Cardiac muscle cell (in vitro differentiated cells and primary cell): ENCODE data around the gene PRRT4. TPM values are rescaled to one million over a fixed set of nuclear protein-coding genes. Genes with fewer than 3 reads are reported as not detected.

Experiments
- DNase-seq, 2 donors: peaks; one replicate each; pipeline versions ENCODE4 v3.0.0 to v3.0.0-alpha.2; 2010 to 2017; ENCODE audit warnings: low read depth in 1 of 2, low spot score in 1 of 2
- H3K27ac ChIP-seq: fragments of 200-600 bp; sonication (generic); 2 replicates; pipeline ENCODE4 v1.5.1; 2016
- H3K27me3 ChIP-seq: fragments of 200-600 bp; sonication (generic); 2 replicates; pipeline ENCODE4 v1.6.0; 2016; ENCODE audit warnings: control low read depth
- H3K36me3 ChIP-seq: fragments of 200-600 bp; sonication (generic); 2 replicates; pipeline ENCODE4 v1.5.1; 2016; ENCODE audit warnings: control low read depth
- H3K4me1 ChIP-seq: fragments of 200-600 bp; sonication (generic); 2 replicates; pipeline ENCODE4 v1.8.1; 2017; ENCODE audit warnings: low read depth, mild to moderate bottlenecking, mixed run types
- H3K4me3 ChIP-seq: fragments of 200-600 bp; sonication (generic); 2 replicates; pipeline ENCODE4 v1.5.1; 2016; ENCODE audit warnings: mild to moderate bottlenecking
- H3K9me3 ChIP-seq: fragments of 200-600 bp; sonication (generic); 2 replicates; pipeline ENCODE4 v1.5.1; 2017; ENCODE audit warnings: low read depth, mild to moderate bottlenecking, control low read depth
- polyA plus RNA-seq: library from polyadenylated mRNA; unstranded; fragments of >200 nt; fragmentation: Nextera tagmentation; extraction: Ambion mirVana; gene quantifications from 2 replicates; pipeline ENCODE4 v1.2.1, GENCODE V29; 2016
- total RNA-seq: library from RNA; depleted of rRNA; stranded (reverse); fragments of >200 nt; gene quantifications from 2 replicates; pipeline ENCODE4 v1.2.3, GENCODE V29; 2016
- TF ChIP-seq, protein P1 (sequence below): IDR thresholded peaks from 2 replicates; pipeline ENCODE4 v1.5.1; 2012; ENCODE audit warnings: low read depth, mild to moderate bottlenecking, low read length

Gene PRRT4
- total and polyA plus RNA-seq, 2 experiments from 2014 or later, result 13.2 to 26.6 TPM

DNA sequence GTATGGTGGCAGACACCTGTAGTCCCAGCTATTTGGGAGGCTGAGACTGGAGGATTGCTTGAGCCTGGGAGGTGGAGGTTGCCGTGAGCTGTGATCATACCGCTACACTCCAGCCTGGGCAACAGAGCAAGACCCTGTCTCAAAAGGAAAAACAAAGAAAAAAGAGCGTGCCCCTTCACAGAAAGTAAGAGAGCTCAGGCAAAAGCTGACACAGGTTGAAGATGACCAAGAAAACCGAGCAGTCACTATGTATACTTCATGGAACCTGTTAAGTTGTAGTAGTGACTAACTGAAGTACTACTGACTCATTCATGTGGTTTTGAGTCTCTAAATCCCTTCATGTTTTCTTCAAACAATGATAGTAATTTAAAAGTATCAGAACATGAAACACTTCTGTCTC, 1.2 kb upstream of the PRRT4 start:
- Histone ChIP-seq H3K36me3 (no peaks in the 10 kb centered on the region), H3K27me3 (peaks cover 66% of the 10 kb centered on the region)
- DNase-seq, result no peak

DNA sequence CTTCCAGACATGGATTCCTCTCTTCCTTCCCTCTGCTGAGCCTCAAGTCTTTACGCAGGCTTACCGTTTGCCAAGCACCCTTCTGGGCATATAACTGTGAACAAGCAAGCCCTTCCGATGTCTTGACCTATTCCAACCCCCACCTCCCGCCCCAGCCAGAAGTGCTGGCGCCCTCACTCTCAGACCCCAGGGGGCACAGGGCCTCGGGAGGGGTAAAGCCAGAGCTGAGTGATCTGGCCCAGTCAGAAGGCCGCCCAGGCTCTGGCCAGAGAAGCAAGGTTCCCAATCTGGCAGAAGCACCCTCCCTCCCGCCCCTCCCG, 1.2 kb downstream of the PRRT4 start:
- DNase-seq, result no peak

More for the DNA sequence above, 1.2 kb upstream of the PRRT4 start:
- TF ChIP-seq, protein P1, sequence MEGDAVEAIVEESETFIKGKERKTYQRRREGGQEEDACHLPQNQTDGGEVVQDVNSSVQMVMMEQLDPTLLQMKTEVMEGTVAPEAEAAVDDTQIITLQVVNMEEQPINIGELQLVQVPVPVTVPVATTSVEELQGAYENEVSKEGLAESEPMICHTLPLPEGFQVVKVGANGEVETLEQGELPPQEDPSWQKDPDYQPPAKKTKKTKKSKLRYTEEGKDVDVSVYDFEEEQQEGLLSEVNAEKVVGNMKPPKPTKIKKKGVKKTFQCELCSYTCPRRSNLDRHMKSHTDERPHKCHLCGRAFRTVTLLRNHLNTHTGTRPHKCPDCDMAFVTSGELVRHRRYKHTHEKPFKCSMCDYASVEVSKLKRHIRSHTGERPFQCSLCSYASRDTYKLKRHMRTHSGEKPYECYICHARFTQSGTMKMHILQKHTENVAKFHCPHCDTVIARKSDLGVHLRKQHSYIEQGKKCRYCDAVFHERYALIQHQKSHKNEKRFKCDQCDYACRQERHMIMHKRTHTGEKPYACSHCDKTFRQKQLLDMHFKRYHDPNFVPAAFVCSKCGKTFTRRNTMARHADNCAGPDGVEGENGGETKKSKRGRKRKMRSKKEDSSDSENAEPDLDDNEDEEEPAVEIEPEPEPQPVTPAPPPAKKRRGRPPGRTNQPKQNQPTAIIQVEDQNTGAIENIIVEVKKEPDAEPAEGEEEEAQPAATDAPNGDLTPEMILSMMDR, result no peak
- no peak overlapping the region for H3K4me3 ChIP-seq
- H3K4me1 ChIP-seq, result peaks cover 8% of the 10 kb centered on the region
- H3K27ac ChIP-seq, result no peak overlapping the region
- no peaks in the 10 kb centered on the region for H3K9me3 ChIP-seq

DNA sequence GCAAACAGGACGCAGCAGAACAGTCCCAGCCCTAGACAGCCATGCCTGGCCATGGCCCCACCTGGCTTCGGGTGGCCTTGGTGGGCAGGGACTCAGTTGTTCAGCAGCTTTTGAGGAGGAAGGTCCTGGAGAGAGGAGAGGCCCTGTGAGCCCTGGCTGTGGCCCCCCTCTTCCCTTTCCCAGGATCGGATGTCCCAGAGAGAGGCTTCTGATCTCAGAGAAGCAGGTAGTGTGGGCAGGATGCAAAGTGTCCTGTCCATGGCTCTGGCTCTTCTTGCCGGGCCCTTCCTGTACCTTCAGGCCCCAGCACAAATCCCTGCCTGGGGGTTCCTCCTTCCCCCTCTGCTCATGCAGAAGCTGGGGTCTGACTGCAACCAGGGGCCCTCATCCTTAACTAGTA, 1.6 kb downstream of the PRRT4 start:
- no peak overlapping the region for H3K27ac ChIP-seq
- no peaks in the 10 kb centered on the region for H3K9me3 ChIP-seq
- H3K4me3 ChIP-seq, result no peak overlapping the region
- H3K4me1 ChIP-seq, result peaks cover 18% of the 10 kb centered on the region
- TF ChIP-seq, protein P1, result no peak
- H3K27me3 ChIP-seq, result peaks cover 40% of the 10 kb centered on the region
- no peaks in the 10 kb centered on the region for H3K36me3 ChIP-seq
- DNase-seq, result no peak

More for the DNA sequence above, 1.2 kb downstream of the PRRT4 start:
- H3K27ac ChIP-seq, result no peak overlapping the region
- peak overlapping the region; percentile 47 for H3K4me3 ChIP-seq
- no peaks in the 10 kb centered on the region for H3K36me3 ChIP-seq
- H3K4me1 ChIP-seq, result peaks cover 18% of the 10 kb centered on the region
- TF ChIP-seq, protein P1, result no peak
- peaks cover 42% of the 10 kb centered on the region for H3K27me3 ChIP-seq
- H3K9me3 ChIP-seq, result no peaks in the 10 kb centered on the region

DNA sequence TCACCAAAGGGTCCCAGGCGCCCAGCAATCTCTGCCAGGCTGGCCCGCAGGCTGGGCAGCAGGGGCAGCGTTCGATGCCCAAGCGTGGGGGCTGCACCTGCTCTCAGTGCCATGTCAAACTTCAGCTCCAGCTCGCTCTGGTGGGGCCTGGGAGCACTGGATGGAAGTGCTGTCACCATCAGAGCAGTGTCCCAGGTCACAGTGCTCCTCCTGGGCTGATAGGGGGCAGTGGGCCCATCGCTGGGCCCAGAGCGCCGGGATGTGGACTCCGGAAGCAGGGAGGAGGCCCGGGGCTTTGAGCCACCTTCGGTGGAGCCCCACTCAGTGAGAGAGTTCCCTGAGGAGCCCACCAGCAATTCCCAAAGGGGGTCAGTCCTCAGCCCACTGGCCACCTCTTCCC, 2.2 kb downstream of the PRRT4 start:
- Histone ChIP-seq H3K4me3 (no peak overlapping the region), H3K27me3 (peaks cover 39% of the 10 kb centered on the region), H3K27ac (no peak overlapping the region), H3K9me3 (no peaks in the 10 kb centered on the region), H3K36me3 (no peaks in the 10 kb centered on the region), H3K4me1 (peaks cover 18% of the 10 kb centered on the region)
- DNase-seq, result no peak
- TF ChIP-seq, protein P1, result no peak

DNA sequence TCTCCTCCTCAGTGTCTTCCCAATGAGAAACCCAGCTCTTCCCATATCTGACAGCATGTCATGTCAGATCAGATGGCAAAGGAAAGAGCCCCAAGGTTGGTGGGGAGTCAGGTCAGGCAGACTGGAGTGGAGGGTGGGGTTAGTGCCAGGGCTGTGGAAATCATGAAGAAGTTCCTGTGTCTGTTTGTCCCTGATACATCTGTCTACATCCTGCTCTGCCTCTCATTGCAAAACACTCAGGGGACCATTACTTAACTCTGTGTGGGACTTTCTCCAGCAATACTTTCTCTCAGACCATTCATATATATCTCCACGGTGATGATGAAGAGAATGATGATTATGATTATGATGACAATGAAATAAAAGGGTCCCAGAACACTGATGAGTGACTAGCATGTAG, 3.3 kb downstream of the PRRT4 start:
- no peak overlapping the region for H3K27ac ChIP-seq
- TF ChIP-seq, protein P1, result no peak
- no peaks in the 10 kb centered on the region for H3K36me3 ChIP-seq
- DNase-seq, result no peak
- peaks cover 18% of the 10 kb centered on the region for H3K4me1 ChIP-seq
- no peaks in the 10 kb centered on the region for H3K9me3 ChIP-seq
- H3K4me3 ChIP-seq, result no peak overlapping the region
- peaks cover 35% of the 10 kb centered on the region for H3K27me3 ChIP-seq

DNA sequence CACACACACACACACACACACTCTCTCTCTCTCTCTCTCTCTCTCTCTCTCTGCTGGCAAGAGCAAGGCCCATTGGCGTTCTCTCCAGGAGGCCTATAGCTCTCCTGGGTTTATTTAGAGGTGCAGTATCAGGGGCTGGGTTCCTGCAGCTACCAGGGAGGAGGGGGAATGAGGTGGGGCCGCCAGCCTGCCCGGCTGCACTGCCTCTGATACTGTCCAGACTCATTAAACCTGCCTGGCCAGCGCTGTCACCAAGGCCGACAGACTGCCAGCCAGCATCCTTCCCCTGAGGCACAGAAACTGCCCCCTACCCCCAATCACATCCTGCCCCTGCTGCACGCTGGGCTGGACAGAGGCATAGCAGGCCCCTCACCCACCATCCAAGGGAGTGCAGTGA, 4.3 kb downstream of the PRRT4 start:
- DNase-seq, result peak in 1 of 2 donors; percentile 91
- TF ChIP-seq, protein P1, result no peak
- peaks cover 18% of the 10 kb centered on the region for H3K4me1 ChIP-seq
- peak overlapping the region; percentile 76 for H3K27ac ChIP-seq
- H3K9me3 ChIP-seq, result no peaks in the 10 kb centered on the region
- no peak overlapping the region for H3K4me3 ChIP-seq
- peaks cover 35% of the 10 kb centered on the region for H3K27me3 ChIP-seq
- H3K36me3 ChIP-seq, result no peaks in the 10 kb centered on the region
